Measurements from ENCODE around the gene SEC14L6. TPM values are rescaled to one million over a fixed set of nuclear protein-coding genes. Genes with fewer than 3 reads are reported as not detected.

The SEC14L6 gene
- total RNA-seq, 4 donors from 2014 or later: 1.2 to 1.5 (median 1.4) TPM; not detected in 1

GRCh38 chr22:30497466-30498150, 48.9 kb downstream of the SEC14L6 start:
- H3K36me3 ChIP-seq: no peaks in the 10 kb centered on the region
- no peak for DNase-seq (ENCODE audit: extremely low spot score)
- TF ChIP-seq POLR2A (IDR thresholded peaks at IDR 0.05; ENCODE audit: low read depth): no peak
- TF ChIP-seq CTCF (IDR thresholded peaks at IDR 0.05): no peak
- no peak for TF ChIP-seq EP300 (IDR thresholded peaks at IDR 0.05)
- no peak for TF ChIP-seq POLR2AphosphoS5 (IDR thresholded peaks at IDR 0.05)
- H3K4me3 ChIP-seq: no peak overlapping the region
- intact Hi-C loops (cut with DNase I): no loop called here
- H3K4me1 ChIP-seq: no peaks in the 10 kb centered on the region
- 82% methylated on average over 7 of the region's 7 CpGs for WGBS
- no peaks in the 10 kb centered on the region for H3K9me3 ChIP-seq
- no peak overlapping the region for H3K27ac ChIP-seq (replicated peaks in 1 of 4)
- H3K27me3 ChIP-seq: peaks cover 0 to 35% (median 0%) of the 10 kb centered on the region in 4 donors

- Histone ChIP-seq H3K27ac (replicated peaks in 1 of 4) (no peak overlapping the region), H3K9me3 (no peaks in the 10 kb centered on the region), H3K4me3 (no peak overlapping the region), H3K4me1 (no peaks in the 10 kb centered on the region), H3K27me3 (peaks cover 0 to 43% (median 0%) of the 10 kb centered on the region in 4 donors), H3K36me3 (no peaks in the 10 kb centered on the region)
- no peak for TF ChIP-seq POLR2AphosphoS5 (IDR thresholded peaks at IDR 0.05)
- no peak for TF ChIP-seq CTCF (IDR thresholded peaks at IDR 0.05)
- no peak for TF ChIP-seq POLR2A (IDR thresholded peaks at IDR 0.05; ENCODE audit: low read depth)
- intact Hi-C loops (cut with DNase I): no loop called here
- DNase-seq (ENCODE audit: extremely low spot score): no peak
- 83% methylated on average over 14 of the region's 14 CpGs for WGBS
Observed at GRCh38 chr22:30495041-30495784, 51.3 kb downstream of the SEC14L6 start.

GRCh38 chr22:30492144-30492543, 54.4 kb downstream of the SEC14L6 start:
- 81% methylated on average over 12 of the region's 12 CpGs for WGBS
- DNase-seq (ENCODE audit: extremely low spot score): no peak
- no peak overlapping the region for H3K4me3 ChIP-seq
- H3K27me3 ChIP-seq: peaks cover 0 to 55% (median 0%) of the 10 kb centered on the region in 4 donors
- intact Hi-C loops (cut with DNase I): no loop called here
- TF ChIP-seq POLR2A (IDR thresholded peaks at IDR 0.05; ENCODE audit: low read depth): no peak
- no peak for TF ChIP-seq POLR2AphosphoS5 (IDR thresholded peaks at IDR 0.05)
- no peaks in the 10 kb centered on the region for H3K4me1 ChIP-seq
- no peaks in the 10 kb centered on the region for H3K36me3 ChIP-seq
- H3K27ac ChIP-seq (replicated peaks in 1 of 4): no peak overlapping the region
- no peaks in the 10 kb centered on the region for H3K9me3 ChIP-seq

- no peaks in the 10 kb centered on the region for H3K36me3 ChIP-seq
- DNase-seq (ENCODE audit: extremely low spot score): no peak
- no peaks in the 10 kb centered on the region for H3K4me1 ChIP-seq
- H3K4me3 ChIP-seq: no peak overlapping the region
- intact Hi-C loops (cut with DNase I): no loop called here
- peaks cover 0 to 59% (median 0%) of the 10 kb centered on the region in 4 donors for H3K27me3 ChIP-seq
- no peaks in the 10 kb centered on the region for H3K9me3 ChIP-seq
- H3K27ac ChIP-seq (replicated peaks in 1 of 4): no peak overlapping the region
- no peak for TF ChIP-seq POLR2A (IDR thresholded peaks at IDR 0.05; ENCODE audit: low read depth)
- TF ChIP-seq EP300 (IDR thresholded peaks at IDR 0.05): no peak
- no peak for TF ChIP-seq CTCF (IDR thresholded peaks at IDR 0.05)
- TF ChIP-seq POLR2AphosphoS5 (IDR thresholded peaks at IDR 0.05): no peak
- 80% methylated on average over 2 of the region's 7 CpGs for WGBS
Observed at GRCh38 chr22:30491381-30491780, 55.2 kb downstream of the SEC14L6 start.

- no peak for DNase-seq (ENCODE audit: extremely low spot score)
- no peak overlapping the region for H3K4me3 ChIP-seq
- peaks cover 0 to 59% (median 0%) of the 10 kb centered on the region in 4 donors for H3K27me3 ChIP-seq
- H3K27ac ChIP-seq (replicated peaks in 1 of 4): no peak overlapping the region
- no peaks in the 10 kb centered on the region for H3K9me3 ChIP-seq
- intact Hi-C loops (cut with DNase I): no loop called here
- WGBS: 77% methylated on average over 4 of the region's 11 CpGs
- no peak for TF ChIP-seq POLR2AphosphoS5 (IDR thresholded peaks at IDR 0.05)
- TF ChIP-seq POLR2A (IDR thresholded peaks at IDR 0.05; ENCODE audit: low read depth): no peak
- no peak for TF ChIP-seq EP300 (IDR thresholded peaks at IDR 0.05)
- no peak for TF ChIP-seq CTCF (IDR thresholded peaks at IDR 0.05)
- peaks cover 0 to 3% (median under 1%) of the 10 kb centered on the region in 4 donors for H3K4me1 ChIP-seq
- no peaks in the 10 kb centered on the region for H3K36me3 ChIP-seq
Observed at GRCh38 chr22:30490399-30490798, 56.1 kb downstream of the SEC14L6 start.

Measured in esophagus muscularis mucosa (tissue), 4 donors.